ENCODE data around the gene MMEL1. TPM values are rescaled to one million over a fixed set of nuclear protein-coding genes. Genes with fewer than 3 reads are reported as not detected.

MMEL1 gene
- total RNA-seq, 1 donor from 2014 or later, result not detected

DNA sequence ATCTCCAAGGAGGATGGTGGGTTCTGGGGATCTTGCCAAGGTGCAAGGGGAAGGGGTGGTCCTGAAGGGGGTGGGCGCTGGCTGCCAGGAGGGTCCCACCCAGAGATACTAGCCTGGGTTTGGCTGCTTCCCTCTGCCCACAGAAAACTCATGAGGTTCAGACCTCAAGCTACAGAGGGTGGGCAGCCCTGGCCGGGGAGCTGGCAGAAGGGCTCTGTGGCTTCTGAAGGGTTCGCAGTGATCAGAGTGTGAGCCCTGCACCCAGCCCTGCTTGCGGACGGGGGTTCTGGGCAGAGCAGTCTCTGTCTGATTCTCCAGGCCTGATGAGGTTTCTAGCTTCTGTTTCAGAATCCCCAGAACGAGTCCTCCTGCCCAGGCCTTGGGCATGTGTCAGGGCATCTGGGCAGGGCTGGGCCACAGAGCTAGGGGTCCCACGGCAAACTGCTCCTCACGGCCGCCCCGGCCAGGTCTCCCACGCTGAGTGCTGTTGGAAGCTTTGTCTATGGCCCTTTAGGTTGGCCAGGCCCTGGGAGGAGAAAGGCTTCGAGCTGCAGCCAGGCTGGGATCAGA lies 635 bp upstream of the MMEL1 start:
- TF ChIP-seq, protein P1, sequence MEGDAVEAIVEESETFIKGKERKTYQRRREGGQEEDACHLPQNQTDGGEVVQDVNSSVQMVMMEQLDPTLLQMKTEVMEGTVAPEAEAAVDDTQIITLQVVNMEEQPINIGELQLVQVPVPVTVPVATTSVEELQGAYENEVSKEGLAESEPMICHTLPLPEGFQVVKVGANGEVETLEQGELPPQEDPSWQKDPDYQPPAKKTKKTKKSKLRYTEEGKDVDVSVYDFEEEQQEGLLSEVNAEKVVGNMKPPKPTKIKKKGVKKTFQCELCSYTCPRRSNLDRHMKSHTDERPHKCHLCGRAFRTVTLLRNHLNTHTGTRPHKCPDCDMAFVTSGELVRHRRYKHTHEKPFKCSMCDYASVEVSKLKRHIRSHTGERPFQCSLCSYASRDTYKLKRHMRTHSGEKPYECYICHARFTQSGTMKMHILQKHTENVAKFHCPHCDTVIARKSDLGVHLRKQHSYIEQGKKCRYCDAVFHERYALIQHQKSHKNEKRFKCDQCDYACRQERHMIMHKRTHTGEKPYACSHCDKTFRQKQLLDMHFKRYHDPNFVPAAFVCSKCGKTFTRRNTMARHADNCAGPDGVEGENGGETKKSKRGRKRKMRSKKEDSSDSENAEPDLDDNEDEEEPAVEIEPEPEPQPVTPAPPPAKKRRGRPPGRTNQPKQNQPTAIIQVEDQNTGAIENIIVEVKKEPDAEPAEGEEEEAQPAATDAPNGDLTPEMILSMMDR (IDR thresholded peaks at IDR 0.05), result no peak
- Mint-ChIP-seq H3K4me3 (ENCODE audit: unreplicated experiment) (no peak overlapping the region), H3K27me3 (ENCODE audit: unreplicated experiment) (peaks cover 17% of the 10 kb centered on the region), H3K36me3 (ENCODE audit: unreplicated experiment) (no peaks in the 10 kb centered on the region), H3K9me3 (ENCODE audit: unreplicated experiment) (peaks cover 10% of the 10 kb centered on the region), H3K4me1 (ENCODE audit: unreplicated experiment) (no peaks in the 10 kb centered on the region), H3K27ac (ENCODE audit: unreplicated experiment) (no peak overlapping the region)
- no peak for DNase-seq (ENCODE audit: extremely low spot score, unreplicated experiment)

DNA sequence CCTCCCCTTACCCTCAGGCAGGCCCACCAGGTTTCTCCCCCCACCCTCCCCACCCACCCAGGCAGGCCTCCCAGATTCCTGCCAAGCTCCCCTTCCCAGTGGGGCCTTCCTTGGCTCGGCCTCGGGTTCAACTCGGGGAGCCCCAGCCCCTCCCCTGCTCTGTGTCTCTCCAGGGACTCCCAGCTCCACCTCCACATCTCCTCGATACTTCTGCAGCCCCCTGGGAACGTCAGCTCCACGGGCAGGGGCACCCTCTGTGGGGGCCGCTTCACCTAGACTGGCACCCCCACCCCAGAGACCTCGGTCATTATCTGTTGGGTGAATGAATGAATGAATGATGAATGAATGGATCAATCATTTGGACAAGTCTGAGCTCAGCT lies 775 bp downstream of the MMEL1 start:
- Mint-ChIP-seq H3K27me3 (ENCODE audit: unreplicated experiment) (peaks cover 31% of the 10 kb centered on the region), H3K9me3 (ENCODE audit: unreplicated experiment) (peaks cover 9% of the 10 kb centered on the region), H3K4me1 (ENCODE audit: unreplicated experiment) (no peaks in the 10 kb centered on the region), H3K36me3 (ENCODE audit: unreplicated experiment) (no peaks in the 10 kb centered on the region), H3K27ac (ENCODE audit: unreplicated experiment) (no peak overlapping the region), H3K4me3 (ENCODE audit: unreplicated experiment) (no peak overlapping the region)
- TF ChIP-seq, protein P1 (IDR thresholded peaks at IDR 0.05), result no peak
- DNase-seq (ENCODE audit: extremely low spot score, unreplicated experiment), result no peak

DNA sequence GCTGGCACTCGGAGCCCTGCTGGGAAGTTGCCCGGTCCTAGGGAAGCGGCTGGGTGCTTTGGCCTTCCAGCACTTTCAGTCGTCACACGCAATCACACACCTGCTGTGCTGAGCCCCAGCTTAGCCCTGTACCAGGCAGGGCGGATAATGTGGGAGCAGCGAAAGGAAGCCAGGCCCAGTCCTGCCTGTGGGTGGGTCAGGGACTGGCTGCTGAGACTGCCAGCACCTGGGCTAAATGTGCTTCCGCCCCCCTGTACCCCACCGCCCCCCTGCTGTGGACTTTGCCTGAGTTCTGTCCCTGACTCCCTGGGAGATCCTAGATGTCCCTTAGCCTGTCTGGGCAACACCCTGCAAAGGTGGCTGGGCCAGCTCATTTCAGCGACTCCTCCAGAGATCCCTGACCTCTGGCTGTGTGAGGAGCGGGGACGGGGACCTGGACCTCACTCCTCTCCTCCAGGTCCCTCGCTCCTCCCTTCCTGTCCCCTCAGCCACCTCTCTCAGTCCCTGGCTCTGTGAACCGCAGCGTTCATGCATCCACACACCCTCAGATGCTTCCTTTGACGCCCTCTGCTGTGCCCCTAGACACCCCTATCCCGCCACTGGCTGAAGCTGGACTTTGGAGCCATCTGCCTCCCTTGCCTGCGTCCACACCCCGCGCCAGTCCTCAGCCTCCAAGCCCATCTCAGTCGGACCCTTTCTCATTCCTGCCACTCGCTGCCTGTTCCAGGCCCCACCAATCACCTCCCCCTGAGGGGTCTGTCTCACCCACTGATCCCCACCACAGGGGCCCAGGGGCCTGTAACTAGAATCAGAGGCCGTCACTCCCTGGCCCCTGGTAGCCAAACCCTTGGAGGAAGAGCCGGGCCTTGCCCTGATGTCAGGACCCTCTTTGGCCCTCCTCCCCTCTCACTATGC lies 1.4 kb downstream of the MMEL1 start:
- H3K27me3 Mint-ChIP-seq (ENCODE audit: unreplicated experiment), result peaks cover 36% of the 10 kb centered on the region
- H3K27ac Mint-ChIP-seq (ENCODE audit: unreplicated experiment), result no peak overlapping the region
- no peaks in the 10 kb centered on the region for H3K4me1 Mint-ChIP-seq (ENCODE audit: unreplicated experiment)
- DNase-seq (ENCODE audit: extremely low spot score, unreplicated experiment), result no peak
- TF ChIP-seq, protein P1 (IDR thresholded peaks at IDR 0.05), result no peak
- H3K4me3 Mint-ChIP-seq (ENCODE audit: unreplicated experiment), result no peak overlapping the region
- H3K9me3 Mint-ChIP-seq (ENCODE audit: unreplicated experiment), result peaks cover 4% of the 10 kb centered on the region
- H3K36me3 Mint-ChIP-seq (ENCODE audit: unreplicated experiment), result no peaks in the 10 kb centered on the region

DNA sequence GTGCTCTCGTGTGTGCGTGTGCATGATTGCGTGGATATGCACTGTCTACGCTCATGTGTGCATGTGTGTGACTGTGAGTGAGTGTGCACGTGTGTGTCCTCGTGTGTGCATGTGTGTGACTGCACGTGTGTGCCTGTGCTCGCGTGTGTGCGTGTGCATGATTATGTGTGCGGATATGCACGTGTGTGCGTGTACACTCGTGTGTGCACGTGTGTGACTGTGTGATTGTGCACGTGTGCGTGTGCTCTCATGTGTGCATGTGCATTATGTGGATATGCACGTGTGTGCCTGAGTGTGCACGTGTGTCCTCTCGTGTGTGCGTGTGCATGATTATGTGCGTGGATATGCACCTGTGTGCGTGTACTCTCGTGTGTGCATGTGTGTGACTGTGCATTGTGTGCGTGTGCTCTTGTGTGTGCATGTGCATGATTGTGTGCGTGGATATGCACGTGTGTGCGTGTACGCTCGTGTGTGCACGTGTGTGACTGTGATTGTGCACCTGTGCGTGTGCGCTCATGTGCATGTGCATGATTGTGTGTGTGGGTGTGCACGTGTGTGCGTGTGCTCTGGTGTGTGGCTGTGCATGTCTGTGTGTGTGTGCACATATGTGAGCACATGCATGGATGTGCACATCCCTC lies 2.2 kb downstream of the MMEL1 start:
- H3K9me3 Mint-ChIP-seq (ENCODE audit: unreplicated experiment), result peaks cover 4% of the 10 kb centered on the region
- no peak overlapping the region for H3K4me3 Mint-ChIP-seq (ENCODE audit: unreplicated experiment)
- no peak overlapping the region for H3K27ac Mint-ChIP-seq (ENCODE audit: unreplicated experiment)
- TF ChIP-seq, protein P1 (IDR thresholded peaks at IDR 0.05), result no peak
- H3K4me1 Mint-ChIP-seq (ENCODE audit: unreplicated experiment), result no peaks in the 10 kb centered on the region
- peaks cover 42% of the 10 kb centered on the region for H3K27me3 Mint-ChIP-seq (ENCODE audit: unreplicated experiment)
- H3K36me3 Mint-ChIP-seq (ENCODE audit: unreplicated experiment), result no peaks in the 10 kb centered on the region
- DNase-seq (ENCODE audit: extremely low spot score, unreplicated experiment), result no peak

All from osteocyte (in vitro differentiated cells).